ENCODE data around the gene EGFL7. TPM values are rescaled to one million over a fixed set of nuclear protein-coding genes. Genes with fewer than 3 reads are reported as not detected.

Gene EGFL7
- total and polyA plus RNA-seq, 10 donors = 132 to 522 (median 187) TPM

DNA sequence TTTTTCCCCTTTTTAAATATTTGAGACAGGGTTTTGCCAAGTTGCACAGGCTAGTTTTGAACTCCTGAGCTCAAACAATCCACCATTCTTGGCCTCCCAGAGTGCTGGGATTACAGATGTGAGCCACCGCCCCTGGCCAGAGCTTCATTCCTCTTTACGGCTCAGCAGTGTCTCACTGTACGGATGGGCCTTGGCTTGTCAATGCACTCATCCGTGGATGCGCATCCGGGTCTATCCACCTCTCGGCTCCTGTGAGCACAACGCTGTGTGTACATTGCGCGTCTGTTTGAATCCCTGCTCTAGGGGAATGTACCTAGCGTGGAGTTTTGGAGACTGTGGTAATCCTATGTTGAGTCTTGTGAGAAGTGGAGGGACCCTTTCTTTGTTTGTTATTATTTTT lies 10.9 kb upstream of the EGFL7 start:
- intact Hi-C loops (cut with DNase I; ENCODE audit: low total_unique reads) = no loop called here
- Histone ChIP-seq H3K36me3 (no peaks in the 10 kb centered on the region), H3K4me1 (peaks cover 15 to 78% (median 55%) of the 10 kb centered on the region in 6 donors), H3K27ac (no peak overlapping the region), H3K4me3 (no peak overlapping the region), H3K27me3 (replicated peaks in 1 of 7) (peaks cover 0 to 69% (median 33%) of the 10 kb centered on the region in 7 donors), H3K9me3 (no peaks in the 10 kb centered on the region)
- TF ChIP-seq POLR2AphosphoS5 (IDR thresholded peaks at IDR 0.05) = no peak
- no peak for TF ChIP-seq POLR2A (IDR thresholded peaks at IDR 0.05)
- TF ChIP-seq, protein P1, sequence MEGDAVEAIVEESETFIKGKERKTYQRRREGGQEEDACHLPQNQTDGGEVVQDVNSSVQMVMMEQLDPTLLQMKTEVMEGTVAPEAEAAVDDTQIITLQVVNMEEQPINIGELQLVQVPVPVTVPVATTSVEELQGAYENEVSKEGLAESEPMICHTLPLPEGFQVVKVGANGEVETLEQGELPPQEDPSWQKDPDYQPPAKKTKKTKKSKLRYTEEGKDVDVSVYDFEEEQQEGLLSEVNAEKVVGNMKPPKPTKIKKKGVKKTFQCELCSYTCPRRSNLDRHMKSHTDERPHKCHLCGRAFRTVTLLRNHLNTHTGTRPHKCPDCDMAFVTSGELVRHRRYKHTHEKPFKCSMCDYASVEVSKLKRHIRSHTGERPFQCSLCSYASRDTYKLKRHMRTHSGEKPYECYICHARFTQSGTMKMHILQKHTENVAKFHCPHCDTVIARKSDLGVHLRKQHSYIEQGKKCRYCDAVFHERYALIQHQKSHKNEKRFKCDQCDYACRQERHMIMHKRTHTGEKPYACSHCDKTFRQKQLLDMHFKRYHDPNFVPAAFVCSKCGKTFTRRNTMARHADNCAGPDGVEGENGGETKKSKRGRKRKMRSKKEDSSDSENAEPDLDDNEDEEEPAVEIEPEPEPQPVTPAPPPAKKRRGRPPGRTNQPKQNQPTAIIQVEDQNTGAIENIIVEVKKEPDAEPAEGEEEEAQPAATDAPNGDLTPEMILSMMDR (IDR thresholded peaks at IDR 0.05 in 8 of 11, conservative IDR thresholded peaks at IDR 0.05 in 3 of 11) = no peak
- DNase-seq = no peak
- 94 to 98% (median 97%) methylated on average over 11 of the region's 11 CpGs for WGBS, 5 donors

DNA sequence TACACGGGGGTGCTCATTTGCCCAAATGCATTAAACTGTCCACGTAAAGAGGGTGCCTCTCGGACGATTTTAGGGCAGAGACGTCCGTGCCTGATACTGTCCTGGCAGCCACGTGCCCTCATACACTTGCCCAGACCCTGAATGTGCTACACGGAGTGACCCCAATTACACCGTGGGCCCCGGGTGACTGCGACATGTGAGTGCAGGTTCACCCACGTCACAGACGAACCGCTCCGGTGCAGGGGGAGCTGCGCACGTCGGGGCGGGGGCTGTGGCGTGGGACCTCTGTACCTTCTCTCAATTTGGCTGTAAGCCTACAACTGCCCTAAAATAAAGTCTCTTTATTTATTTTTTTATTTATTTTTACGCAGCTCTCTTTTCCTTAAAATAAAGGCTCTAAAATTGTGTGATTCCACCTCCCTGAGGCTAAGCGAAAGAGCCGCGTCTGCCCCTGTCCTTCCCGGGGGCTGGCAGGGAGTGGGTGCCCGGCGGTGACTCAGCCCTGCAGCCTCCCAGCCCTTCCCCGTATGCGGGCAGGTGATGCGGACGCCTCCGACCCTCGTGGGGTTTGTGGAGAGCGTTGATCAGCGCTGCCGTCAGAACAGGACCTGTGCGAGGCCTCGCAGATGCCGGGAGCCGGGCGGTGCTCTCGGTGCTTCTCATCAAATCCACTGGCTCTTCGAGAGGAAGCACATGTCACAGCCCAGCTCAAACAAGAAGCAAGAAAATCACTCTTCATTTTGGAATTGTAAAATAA lies 9.2 kb upstream of the EGFL7 start:
- peaks cover 0 to 69% (median 43%) of the 10 kb centered on the region in 7 donors for H3K27me3 ChIP-seq (replicated peaks in 1 of 7)

DNA sequence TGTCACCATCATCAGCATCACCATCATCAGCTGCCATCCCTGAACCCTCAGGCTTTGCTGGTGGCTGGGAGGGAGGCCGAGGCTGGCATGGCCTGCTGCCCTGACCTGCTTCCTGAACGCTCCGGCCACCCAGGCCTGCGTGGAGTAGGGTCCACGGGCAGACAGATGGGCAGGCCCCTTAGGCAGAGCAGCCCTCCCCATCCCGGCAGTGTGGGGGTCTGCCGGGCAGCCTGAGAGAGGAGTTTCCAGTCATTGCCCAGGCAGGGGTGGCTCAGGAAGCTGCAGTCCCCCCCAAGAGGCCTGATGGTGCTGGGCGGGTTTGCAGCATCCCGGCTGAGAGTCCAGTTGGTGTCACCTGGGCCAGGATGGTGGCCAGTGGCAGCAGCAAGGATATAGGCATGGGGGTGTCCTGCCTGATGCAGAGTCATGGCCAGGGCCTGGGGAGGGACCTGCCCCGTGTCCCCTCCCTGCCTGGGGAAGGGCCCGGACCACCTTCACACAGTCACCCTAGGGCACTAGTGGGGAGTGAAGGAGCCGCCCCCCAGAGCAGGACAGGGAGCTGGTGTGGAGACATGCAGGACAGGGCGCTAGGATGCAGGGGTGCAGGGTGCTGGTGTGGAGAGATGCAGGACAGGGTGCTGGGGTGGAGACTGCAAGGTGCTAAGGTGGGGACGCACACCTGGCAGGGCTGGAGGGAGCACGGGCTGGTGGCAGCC lies 7.7 kb upstream of the EGFL7 start:
- H3K27me3 ChIP-seq (replicated peaks in 1 of 7) = peaks cover 0 to 77% (median 57%) of the 10 kb centered on the region in 7 donors

More for the DNA sequence above, 9.2 kb upstream of the EGFL7 start:
- H3K9me3 ChIP-seq = no peaks in the 10 kb centered on the region
- no peak overlapping the region for H3K4me3 ChIP-seq
- DNase-seq = no peak
- no peaks in the 10 kb centered on the region for H3K36me3 ChIP-seq
- 43 to 52% (median 50%) methylated on average over 43 of the region's 43 CpGs for WGBS, 5 donors
- peak overlapping the region in 5 of 8 donors; percentile 2 to 84 (median 22) for H3K27ac ChIP-seq
- H3K4me1 ChIP-seq = peaks cover 15 to 78% (median 54%) of the 10 kb centered on the region in 6 donors
- TF ChIP-seq POLR2A (IDR thresholded peaks at IDR 0.05) (no peak), POLR2AphosphoS5 (IDR thresholded peaks at IDR 0.05) (no peak)
- TF ChIP-seq, protein P1 (IDR thresholded peaks at IDR 0.05 in 8 of 11, conservative IDR thresholded peaks at IDR 0.05 in 3 of 11) = no peak
- intact Hi-C loops (cut with DNase I; ENCODE audit: low total_unique reads) = no loop called here

More for the DNA sequence above, 7.7 kb upstream of the EGFL7 start:
- TF ChIP-seq, protein P1 (IDR thresholded peaks at IDR 0.05 in 8 of 11, conservative IDR thresholded peaks at IDR 0.05 in 3 of 11) = no peak
- TF ChIP-seq POLR2AphosphoS5 (IDR thresholded peaks at IDR 0.05) (no peak), POLR2A (IDR thresholded peaks at IDR 0.05) (no peak)
- 54 to 63% (median 62%) methylated on average over 10 to 15 of the region's 15 CpGs for WGBS, 5 donors
- no peaks in the 10 kb centered on the region for H3K36me3 ChIP-seq
- peaks cover 18 to 79% (median 57%) of the 10 kb centered on the region in 6 donors for H3K4me1 ChIP-seq
- DNase-seq = no peak
- no peaks in the 10 kb centered on the region for H3K9me3 ChIP-seq
- intact Hi-C loops (cut with DNase I; ENCODE audit: low total_unique reads) = no loop called here
- peak overlapping the region in 2 of 8 donors; percentile 81 to 84 for H3K4me3 ChIP-seq
- H3K27ac ChIP-seq = peak overlapping the region in 7 of 8 donors; percentile 54 to 90 (median 84)
